Raji (cell line): ENCODE measurements around the gene TMEM9B.

Experiments
- POLR2A ChIP-seq: IDR thresholded peaks from 2 replicates; pipeline ENCODE4 v1.6.1; 2011; ENCODE audit warnings: low read depth, low read length, control low read depth; ENCODE audit not compliant: insufficient read depth

The TMEM9B gene

DNA sequence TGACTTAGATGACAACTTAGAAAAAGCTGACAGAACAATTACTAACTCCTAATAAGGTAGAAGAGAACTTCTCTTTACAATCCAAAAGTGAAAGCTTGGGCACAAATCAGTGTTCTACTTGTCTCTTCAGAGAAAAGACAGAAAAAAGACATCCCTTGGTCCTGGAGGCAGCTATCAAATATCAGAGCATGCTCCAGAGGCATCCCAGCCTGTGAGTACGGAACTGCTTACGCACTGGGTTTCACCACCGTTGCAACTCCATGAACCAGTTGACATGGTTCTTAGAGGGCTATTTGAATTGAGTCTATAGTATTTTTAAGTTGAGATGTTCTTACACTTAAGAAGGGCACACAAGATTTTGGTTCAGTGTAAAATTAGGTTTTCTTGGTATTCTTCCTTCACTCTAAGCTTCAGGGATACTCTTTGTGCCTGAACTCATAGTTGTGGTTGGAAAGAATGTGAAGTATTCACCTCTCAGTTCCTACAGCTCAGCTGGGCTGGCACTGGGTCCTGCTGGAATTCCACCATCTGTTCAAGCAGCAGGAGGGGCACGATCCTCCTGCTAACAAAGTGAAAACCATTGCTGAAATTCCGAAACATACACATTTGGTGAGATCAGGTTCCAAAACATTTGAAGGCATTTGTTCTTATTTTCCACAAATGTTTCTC is 47.0 kb downstream of the TMEM9B start:
- TF ChIP-seq POLR2A: no peak

DNA sequence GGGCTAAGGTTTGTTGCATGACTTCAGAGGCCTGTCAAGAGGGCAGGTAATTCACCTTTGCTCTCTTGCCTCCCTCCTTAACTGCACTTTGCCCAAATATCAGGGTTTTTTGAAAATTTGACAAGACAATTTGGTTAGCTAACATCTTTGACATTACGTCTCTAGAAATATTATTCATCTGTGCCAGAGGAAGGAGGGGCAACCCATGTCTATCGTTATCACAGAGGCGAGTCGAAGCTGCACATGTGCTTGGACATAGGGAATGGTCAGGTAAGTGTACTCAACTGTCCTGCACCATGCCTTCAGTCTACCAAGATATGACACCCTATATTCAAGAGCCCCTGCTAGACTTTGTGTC is 49.6 kb downstream of the TMEM9B start:
- no peak for TF ChIP-seq POLR2A

DNA sequence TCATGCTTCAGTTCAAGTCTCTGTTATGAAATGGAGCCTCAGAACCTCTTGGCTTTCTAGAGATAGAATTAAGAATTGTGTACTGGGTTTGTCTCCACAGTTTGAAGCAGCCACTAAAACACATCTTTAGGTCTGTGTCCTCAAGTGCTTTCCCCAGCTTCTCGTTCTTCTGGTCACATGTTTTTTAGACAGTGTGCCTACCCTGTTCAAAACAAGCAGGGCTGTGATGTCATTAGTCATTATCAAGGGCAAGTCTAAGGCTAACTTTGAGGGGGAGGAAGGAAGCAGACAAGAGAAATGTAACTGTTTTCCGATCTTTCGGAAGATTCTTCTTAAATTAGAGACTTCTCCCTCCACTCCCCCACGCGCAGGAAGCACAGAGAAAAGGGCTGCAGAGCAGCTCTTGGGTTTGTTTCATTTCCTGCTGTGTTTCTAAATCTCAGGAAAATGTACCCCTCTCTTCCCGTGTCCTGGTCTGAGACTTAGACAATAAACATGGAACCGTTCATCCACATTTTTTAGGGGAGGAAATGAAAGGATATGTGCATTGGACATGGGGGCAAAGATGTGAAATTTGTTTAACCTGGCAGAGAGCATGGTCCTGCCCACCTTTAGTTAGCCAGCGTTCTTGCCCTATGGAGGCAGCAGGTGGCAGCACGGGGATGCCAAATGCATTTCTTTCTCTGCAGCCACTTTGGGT is 50.1 kb downstream of the TMEM9B start:
- no peak for TF ChIP-seq POLR2A

DNA sequence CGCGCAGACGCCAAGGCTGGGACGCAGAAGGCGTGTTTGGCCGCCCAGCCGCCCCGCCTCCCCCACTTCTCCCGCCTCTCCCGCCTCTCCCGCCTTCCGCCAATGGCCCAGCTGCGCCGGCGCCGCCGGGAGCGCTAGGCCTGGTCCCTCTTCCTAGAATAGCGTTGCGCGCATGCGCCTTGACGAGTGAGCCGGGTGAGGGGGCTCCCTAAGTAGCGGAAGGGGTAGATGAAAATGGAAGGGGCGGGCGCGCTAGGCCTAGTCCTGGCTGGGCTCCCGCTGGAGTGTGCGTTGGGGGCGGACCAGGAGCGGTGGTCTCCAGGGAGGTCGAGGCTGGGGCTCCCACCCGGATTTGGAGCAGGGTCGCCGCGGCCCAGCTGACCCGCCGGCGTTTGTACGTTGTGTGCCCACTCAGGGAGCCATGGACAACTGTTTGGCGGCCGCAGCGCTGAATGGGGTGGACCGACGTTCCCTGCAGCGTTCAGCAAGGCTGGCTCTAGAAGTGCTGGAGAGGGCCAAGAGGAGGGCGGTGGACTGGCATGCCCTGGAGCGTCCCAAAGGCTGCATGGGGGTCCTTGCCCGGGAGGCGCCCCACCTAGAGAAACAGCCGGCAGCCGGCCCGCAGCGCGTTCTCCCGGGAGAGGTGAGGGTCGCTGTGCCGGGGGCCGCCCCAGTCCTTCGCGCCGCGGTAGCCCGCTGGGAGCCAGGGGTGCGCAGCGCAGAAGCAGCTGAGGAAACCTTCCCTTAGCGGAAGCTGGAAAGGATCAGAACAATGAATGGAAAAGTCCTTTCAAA is 53.0 kb downstream of the TMEM9B start, which contains the start of gene AKIP1:
Gene AKIP1 (plus strand): TSS at position 161 of the 795 bp plus-strand sequence. CDS start 261 bp downstream, at position 422.
- TF ChIP-seq POLR2A: peak; percentile 72

DNA sequence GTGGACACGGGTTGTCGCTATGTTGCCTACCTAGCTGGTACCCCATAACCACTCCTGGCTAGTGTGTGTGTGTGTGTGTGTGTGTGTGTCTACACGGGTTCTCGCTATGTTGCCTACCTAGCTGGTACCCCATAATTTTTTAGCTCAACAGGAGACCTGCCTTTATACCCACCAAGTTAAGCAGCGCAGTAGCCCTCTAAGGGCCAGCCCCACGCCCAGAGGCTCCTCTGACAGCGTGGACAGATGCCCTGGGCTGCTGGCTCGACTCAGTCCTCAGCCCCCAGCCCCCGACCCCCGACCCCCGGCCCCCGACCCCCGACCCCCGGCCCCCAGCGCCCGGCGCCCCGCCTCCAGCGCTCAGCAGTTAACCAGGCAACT is 53.6 kb downstream of the TMEM9B start:
- no peak for TF ChIP-seq POLR2A

DNA sequence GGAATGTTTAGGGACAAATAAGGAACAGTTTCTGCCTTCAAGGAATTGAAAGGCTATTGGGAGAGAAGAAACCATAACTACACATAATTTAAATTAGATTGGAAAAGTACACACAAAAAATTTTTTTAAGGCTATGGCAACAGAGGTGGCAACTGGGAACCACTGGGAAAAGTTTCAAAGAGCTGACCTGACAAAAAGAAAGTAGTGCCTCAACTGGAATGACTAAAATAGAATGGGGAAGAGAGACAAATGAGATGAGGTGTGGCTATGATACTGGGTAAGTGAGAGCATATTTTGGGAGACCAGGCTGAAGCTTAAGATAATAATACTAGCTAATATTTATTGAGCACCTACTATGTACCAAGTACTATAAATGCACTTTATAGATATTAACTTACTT is 56.1 kb downstream of the TMEM9B start:
- TF ChIP-seq POLR2A: no peak

DNA sequence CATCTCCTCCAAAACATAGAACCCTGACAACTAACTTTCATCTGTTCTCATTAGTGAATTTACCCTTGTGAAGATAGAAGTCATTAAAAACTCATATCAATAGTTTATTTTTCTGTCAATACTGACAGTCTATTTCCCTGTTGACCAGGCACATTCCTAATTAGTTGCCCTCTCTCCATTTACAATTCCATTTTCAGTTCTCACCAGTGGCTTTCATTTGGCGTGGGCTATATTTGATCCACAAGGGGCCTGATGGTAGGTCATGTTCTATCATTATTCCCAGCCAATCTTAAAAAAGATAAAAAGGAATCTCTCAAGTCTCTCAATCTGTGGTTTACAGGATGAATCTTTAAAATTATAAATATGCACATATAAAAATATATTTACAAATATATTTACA is 57.1 kb downstream of the TMEM9B start:
- no peak for TF ChIP-seq POLR2A

DNA sequence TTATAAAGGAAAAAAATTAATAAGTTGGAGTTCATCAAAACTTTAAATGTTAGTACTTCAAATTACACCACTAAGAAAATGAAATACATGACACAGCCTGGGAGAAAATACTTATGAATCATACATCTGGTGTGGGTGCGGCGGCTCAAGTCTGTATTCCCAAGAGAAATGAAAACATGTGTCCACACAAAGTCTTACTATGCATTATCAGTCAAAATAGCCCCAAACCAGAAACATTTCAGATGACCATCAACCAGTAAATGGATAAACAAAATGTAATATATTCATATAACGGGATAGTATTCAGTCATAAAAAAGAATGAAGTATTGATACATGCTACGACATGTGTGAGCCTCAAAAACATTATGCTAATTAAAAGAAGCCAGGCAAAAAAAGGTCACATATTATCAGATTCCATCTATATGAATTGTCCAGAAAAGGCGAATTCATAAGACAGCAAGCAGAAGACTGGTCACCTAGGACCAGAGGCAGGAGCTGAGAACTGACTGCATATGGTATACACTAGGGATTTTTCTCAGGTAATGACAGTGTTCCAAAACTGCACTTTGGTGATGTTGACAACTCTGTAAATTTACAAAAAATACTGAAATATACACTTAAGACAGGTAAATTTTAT is 58.6 kb downstream of the TMEM9B start:
- TF ChIP-seq POLR2A: no peak

DNA sequence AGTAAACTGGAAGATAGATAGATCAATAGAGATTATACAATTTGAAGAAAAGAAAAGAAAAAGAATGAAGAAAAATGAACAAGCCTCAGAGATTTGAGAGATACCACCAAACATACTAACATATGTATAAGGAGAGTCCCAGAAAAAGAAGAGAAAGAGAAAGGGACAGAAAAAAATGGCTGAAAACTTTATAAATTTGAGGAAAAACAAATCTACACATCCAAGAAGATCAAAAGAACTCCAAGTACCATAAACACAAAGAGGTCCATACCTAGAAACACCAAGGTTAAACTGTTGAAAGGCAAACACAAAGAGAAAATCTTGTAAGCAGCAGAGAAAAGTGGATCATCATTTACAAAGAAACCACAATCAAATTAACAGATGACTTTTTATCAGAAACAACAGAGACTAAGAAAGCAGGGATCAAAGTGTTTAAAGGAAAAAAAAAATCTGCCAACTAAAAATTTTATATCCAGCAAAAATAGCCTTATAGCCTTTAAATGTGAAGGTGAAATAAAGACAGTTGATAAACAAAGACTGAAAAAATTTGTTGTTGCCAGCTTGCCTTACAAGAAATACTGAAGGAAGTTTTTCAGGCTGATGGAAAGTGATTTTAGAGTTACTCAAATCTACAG is 65.0 kb downstream of the TMEM9B start:
- no peak for TF ChIP-seq POLR2A
